GM13977 (cell line): Measurements from ENCODE around the gene CEMIP.
"Not testable (repeated sequence)": the region's sequence is repeated elsewhere in the genome, so short reads cannot be mapped to it uniquely, and the experiment has no call there.

ENCODE experiments used
- DNase-seq: peaks from one replicate; pipeline ENCODE4 v3.0.0; 2012; ENCODE audit warnings: low spot score
- in situ Hi-C: fragments of 300-500 bp; cut with MboI; formaldehyde crosslinking; loops from one replicate; pipeline ENCODE4 v1.12.0; 2022; ENCODE audit warnings: low sequenced_read_pairs, low pct_unique_long_range_greater_than_20kb, mixed read lengths, inconsistent platforms; ENCODE audit not compliant: unreplicated experiment
- TF ChIP-seq, protein P1 (sequence below): IDR thresholded peaks from 2 replicates; pipeline ENCODE4 v1.5.1; 2012; ENCODE audit warnings: mild to moderate bottlenecking, control low read depth; ENCODE audit not compliant: insufficient read depth; ENCODE audit errors: extremely low read depth, missing control alignments

CEMIP gene

DNA sequence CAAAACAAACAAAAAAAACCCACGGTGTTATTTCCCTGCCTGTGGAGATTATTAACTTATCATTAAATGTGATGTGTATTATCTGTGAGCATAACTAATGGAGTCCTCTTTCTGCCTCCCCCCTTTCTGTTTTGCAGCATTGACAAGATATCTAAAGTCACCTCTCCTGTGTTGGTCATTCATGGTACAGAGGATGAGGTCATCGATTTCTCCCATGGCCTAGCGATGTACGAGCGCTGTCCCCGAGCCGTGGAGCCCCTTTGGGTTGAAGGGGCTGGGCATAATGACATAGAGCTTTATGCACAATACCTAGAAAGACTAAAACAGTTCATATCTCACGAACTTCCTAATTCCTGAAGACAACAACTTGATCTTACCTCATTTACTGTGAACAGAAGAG lies 25.2 kb upstream of the CEMIP start:
- TF ChIP-seq, protein P1, sequence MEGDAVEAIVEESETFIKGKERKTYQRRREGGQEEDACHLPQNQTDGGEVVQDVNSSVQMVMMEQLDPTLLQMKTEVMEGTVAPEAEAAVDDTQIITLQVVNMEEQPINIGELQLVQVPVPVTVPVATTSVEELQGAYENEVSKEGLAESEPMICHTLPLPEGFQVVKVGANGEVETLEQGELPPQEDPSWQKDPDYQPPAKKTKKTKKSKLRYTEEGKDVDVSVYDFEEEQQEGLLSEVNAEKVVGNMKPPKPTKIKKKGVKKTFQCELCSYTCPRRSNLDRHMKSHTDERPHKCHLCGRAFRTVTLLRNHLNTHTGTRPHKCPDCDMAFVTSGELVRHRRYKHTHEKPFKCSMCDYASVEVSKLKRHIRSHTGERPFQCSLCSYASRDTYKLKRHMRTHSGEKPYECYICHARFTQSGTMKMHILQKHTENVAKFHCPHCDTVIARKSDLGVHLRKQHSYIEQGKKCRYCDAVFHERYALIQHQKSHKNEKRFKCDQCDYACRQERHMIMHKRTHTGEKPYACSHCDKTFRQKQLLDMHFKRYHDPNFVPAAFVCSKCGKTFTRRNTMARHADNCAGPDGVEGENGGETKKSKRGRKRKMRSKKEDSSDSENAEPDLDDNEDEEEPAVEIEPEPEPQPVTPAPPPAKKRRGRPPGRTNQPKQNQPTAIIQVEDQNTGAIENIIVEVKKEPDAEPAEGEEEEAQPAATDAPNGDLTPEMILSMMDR = no peak
- in situ Hi-C loops = no loop called here
- no peak for DNase-seq

DNA sequence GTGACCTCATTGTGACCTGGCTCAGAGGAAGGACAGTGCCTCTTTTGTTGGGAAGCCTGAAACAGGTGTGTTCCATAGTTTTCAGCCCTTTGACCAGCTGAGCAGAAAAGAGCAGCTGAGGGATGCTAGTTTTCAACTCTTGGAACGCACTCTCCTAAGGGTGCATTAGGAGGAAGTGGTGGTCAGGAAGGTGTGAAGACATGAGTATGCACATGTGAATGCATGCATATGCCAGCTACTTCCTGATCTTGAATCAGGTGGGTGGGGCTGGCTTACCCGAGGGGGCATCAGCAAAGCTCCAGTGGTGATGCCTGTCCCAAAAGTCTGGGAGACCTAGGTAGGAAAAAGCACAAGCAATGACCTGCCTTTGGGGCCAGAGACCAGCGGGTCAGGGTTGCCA lies 23.3 kb upstream of the CEMIP start:
- no peak for DNase-seq
- in situ Hi-C loops = no loop called here
- TF ChIP-seq, protein P1 = no peak

DNA sequence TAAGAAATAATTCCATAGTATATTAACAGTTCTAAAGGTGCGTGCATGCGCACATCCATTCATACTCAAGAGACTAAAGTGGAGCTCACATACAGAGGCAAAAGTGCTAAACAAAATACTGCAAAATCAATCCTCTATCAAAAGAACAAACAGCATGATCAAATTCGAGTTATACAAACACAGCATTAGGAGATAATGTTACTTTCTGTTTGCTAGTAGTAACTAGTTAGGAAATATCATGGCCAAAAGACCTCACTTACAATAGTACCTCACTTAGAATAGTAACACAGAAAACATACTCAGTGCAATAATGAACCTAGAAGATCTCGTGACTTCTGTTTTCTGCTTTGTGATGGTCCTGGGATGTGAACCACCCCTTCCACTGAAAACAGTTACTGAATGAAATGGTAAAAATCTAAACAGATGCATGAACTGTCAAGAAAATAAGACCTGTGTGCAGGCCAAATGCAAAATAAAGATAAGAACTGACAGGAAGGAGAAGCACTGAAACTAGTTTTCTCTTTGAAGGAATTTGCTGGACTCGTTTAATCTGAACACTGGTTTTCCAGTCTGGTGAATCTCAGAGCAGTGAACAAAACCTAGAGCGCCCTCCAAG lies 20.9 kb upstream of the CEMIP start:
- in situ Hi-C loops = no loop called here
- no peak for DNase-seq
- TF ChIP-seq, protein P1 = no peak

DNA sequence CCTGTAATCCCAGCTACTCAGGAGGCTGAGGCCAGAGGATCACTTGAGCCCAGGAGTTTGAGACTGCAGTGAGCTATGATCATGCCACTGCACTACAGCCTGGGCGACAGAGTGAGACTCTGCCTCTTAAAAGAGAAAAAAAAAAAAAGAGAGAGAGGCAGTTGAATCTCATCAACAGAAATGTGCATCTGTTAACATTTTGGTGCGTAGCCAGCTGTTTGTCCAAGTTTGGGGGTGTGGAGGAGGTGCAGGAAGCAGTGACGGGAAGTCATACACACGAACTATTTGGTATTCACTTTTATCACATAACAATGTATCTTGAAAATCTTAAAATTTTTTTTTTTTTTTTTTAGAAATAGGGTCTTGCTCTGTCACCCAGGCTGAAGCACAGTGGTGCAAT lies 18.2 kb upstream of the CEMIP start:
- DNase-seq = no peak
- TF ChIP-seq, protein P1 = no peak
- in situ Hi-C loops = loop anchor here (10.0 kb wide), 1 partner anchor 306 kb away; no protein-coding TSS in a partner anchor

DNA sequence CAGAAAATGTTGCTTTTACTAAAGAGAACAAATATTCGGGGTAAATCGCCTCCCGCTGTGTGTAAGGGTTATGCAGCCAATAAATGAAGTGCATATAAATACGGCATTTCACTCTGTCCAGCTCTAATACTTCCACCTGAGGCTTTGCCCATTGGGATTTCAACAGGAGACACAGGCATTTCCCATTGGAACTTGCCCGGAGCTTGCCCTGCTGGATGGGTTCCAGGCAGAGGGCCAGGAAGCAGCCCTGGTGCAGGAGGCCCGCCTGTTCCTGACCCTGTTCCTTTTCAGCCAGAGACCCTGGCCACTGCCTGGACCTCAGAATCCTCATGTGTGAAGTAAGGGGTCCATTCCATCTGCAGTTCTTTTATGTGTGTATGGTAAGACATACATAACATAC lies 17.4 kb upstream of the CEMIP start:
- DNase-seq = no peak
- in situ Hi-C loops = loop anchor here (10.0 kb wide), 1 partner anchor 307 kb away; no protein-coding TSS in a partner anchor
- TF ChIP-seq, protein P1 = no peak

DNA sequence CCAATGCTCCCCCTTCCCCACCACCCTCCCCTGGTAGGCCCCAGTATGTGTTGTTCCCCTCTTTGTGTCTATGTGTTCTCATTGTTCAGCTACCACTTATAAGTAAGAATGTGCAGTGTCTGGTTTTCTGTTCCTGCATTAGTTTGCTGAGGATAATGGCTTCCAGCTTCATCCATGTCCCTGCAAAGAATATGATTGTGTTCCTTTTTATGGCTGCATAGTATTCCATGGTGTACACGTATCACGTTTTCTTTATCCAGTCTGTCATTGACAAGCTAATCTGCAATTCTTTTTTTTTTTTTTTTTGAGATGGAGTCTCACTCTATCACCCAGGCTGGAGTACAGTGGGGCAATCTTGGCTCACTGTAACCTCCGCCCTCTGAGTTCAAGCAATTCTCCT lies 15.9 kb upstream of the CEMIP start:
- not testable (repeated sequence) for DNase-seq
- in situ Hi-C loops = loop anchor here (10.0 kb wide), 1 partner anchor 308 kb away; no protein-coding TSS in a partner anchor

DNA sequence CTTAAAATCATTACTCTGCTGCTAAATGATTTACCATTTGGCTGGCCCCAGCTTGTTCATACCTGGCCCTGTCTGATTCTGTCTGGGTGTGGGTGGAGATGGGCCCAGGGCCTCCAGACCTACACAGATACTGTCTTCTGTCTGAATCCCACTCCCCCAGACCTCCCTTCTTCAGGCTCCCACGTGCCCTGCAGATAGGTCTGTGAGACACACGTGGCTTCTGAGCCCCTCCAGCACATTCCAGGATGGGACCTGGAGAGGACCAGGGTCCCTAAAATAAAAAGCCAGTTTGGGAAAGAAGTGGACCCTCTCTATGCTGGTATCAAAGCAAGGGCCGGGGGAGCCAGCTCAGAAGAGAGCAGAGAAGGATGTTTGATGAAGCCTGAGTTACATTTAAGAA lies 14.6 kb upstream of the CEMIP start:
- TF ChIP-seq, protein P1 = no peak
- in situ Hi-C loops = loop anchor here (10.0 kb wide), 1 partner anchor 310 kb away; no protein-coding TSS in a partner anchor
- DNase-seq = no peak
